ENCODE measurements around the gene CFAP99. TPM values are rescaled to one million over a fixed set of nuclear protein-coding genes. Genes with fewer than 3 reads are reported as not detected.

Gene CFAP99
- total RNA-seq, 4 donors from 2014 or later: not detected

- ATAC-seq (no peak), DNase-seq (no peak)
- no peaks in the 10 kb centered on the region for H3K9me3 ChIP-seq
- in situ Hi-C loops (cut with MboI; ENCODE audit: low sequenced_read_pairs in 4 of 4): loop anchor here in 2 of 4 donors (25.0 kb wide), 1 partner anchor 169 kb away; the partner anchor contains the start of genes HAUS3 (in 2 of the 2) and POLN (in 2 of the 2)
- no peaks in the 10 kb centered on the region for H3K27me3 ChIP-seq
- H3K36me3 ChIP-seq: no peaks in the 10 kb centered on the region
- no peak overlapping the region for H3K4me3 ChIP-seq
- H3K4me1 ChIP-seq: peaks cover 11 to 26% of the 10 kb centered on the region in 2 donors
- H3K27ac ChIP-seq: no peak overlapping the region
- intact Hi-C loops (cut with DNase I; ENCODE audit: low total_unique reads): no loop called here
- no peak for TF ChIP-seq POLR2A (IDR thresholded peaks at IDR 0.05)
These were observed 12.3 kb upstream of the CFAP99 start for GRCh38 chr4:2406406-2406805.

DNA sequence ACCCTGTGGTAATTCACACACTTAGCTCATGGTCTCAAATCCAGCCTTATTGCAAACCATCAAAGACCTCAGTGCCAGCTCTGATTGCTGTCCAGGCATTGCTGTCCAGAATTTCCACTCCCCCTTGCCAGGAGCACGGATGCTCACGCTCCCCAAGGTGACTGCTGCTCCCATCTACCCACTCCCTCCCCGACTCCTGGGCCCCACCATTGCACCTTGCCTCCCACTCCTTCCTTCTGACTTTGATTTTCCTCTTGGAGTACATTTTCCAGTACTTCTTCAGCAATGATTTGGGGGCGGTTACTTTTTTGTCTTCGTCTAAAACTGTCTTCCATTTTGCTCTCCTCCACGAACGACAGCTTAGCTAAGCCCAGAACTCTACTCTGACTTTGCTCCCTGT, 11.8 kb upstream of the CFAP99 start:
- H3K27me3 ChIP-seq: no peaks in the 10 kb centered on the region
- H3K4me3 ChIP-seq: no peak overlapping the region
- ATAC-seq (no peak), DNase-seq (no peak)
- H3K27ac ChIP-seq: no peak overlapping the region
- no peaks in the 10 kb centered on the region for H3K9me3 ChIP-seq
- TF ChIP-seq CTCF (IDR thresholded peaks at IDR 0.05 in 4 of 5, conservative IDR thresholded peaks at IDR 0.05 in 1 of 5) (no peak), POLR2A (IDR thresholded peaks at IDR 0.05) (no peak)
- H3K36me3 ChIP-seq: no peaks in the 10 kb centered on the region
- in situ Hi-C loops (cut with MboI; ENCODE audit: low sequenced_read_pairs in 4 of 4): loop anchor here in 2 of 4 donors (25.0 kb wide), 1 partner anchor 170 kb away; the partner anchor contains the start of genes HAUS3 (in 2 of the 2) and POLN (in 2 of the 2)
- intact Hi-C loops (cut with DNase I; ENCODE audit: low total_unique reads): no loop called here
- peaks cover 11 to 23% of the 10 kb centered on the region in 2 donors for H3K4me1 ChIP-seq

DNA sequence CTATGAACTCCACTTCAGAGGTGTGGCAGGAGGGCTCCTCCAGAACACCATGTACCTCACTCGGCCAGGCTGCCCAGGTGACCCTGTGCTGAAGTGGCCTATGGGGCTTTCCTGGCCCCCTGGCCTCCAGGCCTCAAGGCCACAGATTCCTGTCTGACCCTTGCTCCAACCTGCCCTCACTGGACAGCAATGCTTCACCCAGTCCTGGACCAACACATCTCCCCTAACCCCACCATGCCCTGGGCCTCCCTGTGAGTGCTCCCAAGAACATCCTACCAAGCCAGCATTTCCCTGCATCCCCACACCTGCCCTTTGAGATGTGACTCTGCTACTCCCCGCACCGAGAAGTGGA, 10.8 kb upstream of the CFAP99 start:
- Histone ChIP-seq H3K36me3 (no peaks in the 10 kb centered on the region), H3K27ac (no peak overlapping the region), H3K4me1 (peaks cover 10 to 23% of the 10 kb centered on the region in 2 donors), H3K9me3 (no peaks in the 10 kb centered on the region), H3K4me3 (no peak overlapping the region), H3K27me3 (no peaks in the 10 kb centered on the region)
- in situ Hi-C loops (cut with MboI; ENCODE audit: low sequenced_read_pairs in 4 of 4) (loop anchor here in 2 of 4 donors (25.0 kb wide), 1 partner anchor 171 kb away; the partner anchor contains the start of genes HAUS3 (in 2 of the 2) and POLN (in 2 of the 2)), intact Hi-C loops (cut with DNase I; ENCODE audit: low total_unique reads) (no loop called here)
- TF ChIP-seq POLR2A (IDR thresholded peaks at IDR 0.05) (no peak), CTCF (IDR thresholded peaks at IDR 0.05 in 4 of 5, conservative IDR thresholded peaks at IDR 0.05 in 1 of 5) (no peak)
- DNase-seq (no peak), ATAC-seq (no peak)

GRCh38 chr4:2408401-2408958, 10.3 kb upstream of the CFAP99 start:
- no peak for DNase-seq
- TF ChIP-seq CTCF (IDR thresholded peaks at IDR 0.05 in 4 of 5, conservative IDR thresholded peaks at IDR 0.05 in 1 of 5): no peak
- TF ChIP-seq POLR2A (IDR thresholded peaks at IDR 0.05): no peak
- intact Hi-C loops (cut with DNase I; ENCODE audit: low total_unique reads): no loop called here
- Histone ChIP-seq H3K9me3 (no peaks in the 10 kb centered on the region), H3K27ac (no peak overlapping the region), H3K4me3 (no peak overlapping the region), H3K36me3 (no peaks in the 10 kb centered on the region), H3K27me3 (no peaks in the 10 kb centered on the region), H3K4me1 (peaks cover 9 to 23% of the 10 kb centered on the region in 2 donors)
- ATAC-seq: no peak
- in situ Hi-C loops (cut with MboI; ENCODE audit: low sequenced_read_pairs in 4 of 4): loop anchor here in 2 of 4 donors (25.0 kb wide), 1 partner anchor 171 kb away; the partner anchor contains the start of genes HAUS3 (in 2 of the 2) and POLN (in 2 of the 2)

- DNase-seq: no peak
- Histone ChIP-seq H3K36me3 (no peaks in the 10 kb centered on the region), H3K4me3 (no peak overlapping the region), H3K4me1 (peaks cover 14 to 26% of the 10 kb centered on the region in 2 donors), H3K9me3 (no peaks in the 10 kb centered on the region), H3K27me3 (no peaks in the 10 kb centered on the region), H3K27ac (no peak overlapping the region)
- intact Hi-C loops (cut with DNase I; ENCODE audit: low total_unique reads): no loop called here
- TF ChIP-seq CTCF (IDR thresholded peaks at IDR 0.05 in 4 of 5, conservative IDR thresholded peaks at IDR 0.05 in 1 of 5): no peak
- TF ChIP-seq POLR2A (IDR thresholded peaks at IDR 0.05): no peak
- no peak for ATAC-seq
- in situ Hi-C loops (cut with MboI; ENCODE audit: low sequenced_read_pairs in 4 of 4): loop anchor here in 2 of 4 donors (25.0 kb wide), 1 partner anchor 172 kb away; the partner anchor contains the start of genes HAUS3 (in 2 of the 2) and POLN (in 2 of the 2)
These were observed 9.8 kb upstream of the CFAP99 start for GRCh38 chr4:2408976-2409375.
